ENCODE results near the gene CD93.

The CD93 gene

DNA sequence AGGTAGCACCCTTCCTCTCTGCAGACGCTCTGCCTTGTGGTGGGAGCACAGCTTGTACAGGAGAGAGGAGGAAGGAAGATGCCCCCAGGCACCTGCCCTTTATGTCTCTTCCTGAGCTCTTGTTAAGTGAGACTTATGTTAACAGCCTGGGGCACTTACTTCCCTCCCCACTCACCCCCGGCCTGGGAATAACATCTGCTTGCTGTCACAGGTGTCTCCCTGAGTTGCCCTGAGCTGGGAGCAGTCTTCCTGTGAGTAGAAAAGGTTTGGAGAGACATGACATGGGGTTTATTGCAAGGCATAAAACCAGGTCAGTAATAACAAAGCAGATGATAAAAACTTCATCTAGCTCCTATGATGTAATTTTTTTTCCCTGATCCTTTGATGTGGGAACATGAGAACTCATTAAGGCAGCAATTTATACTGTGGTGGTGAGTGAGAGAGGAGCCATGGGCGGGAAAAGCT lies 49.1 kb downstream of the CD93 start:
- H3K27ac ChIP-seq = no peak overlapping the region
- H3K4me3 ChIP-seq (ENCODE audit: low read depth, low read length) = no peak overlapping the region
- H3K36me3 ChIP-seq (replicated peaks) = no peaks in the 10 kb centered on the region
- in situ Hi-C loops (cut with HindIII; ENCODE audit: low pct_ligation_motif_present, low sequenced_read_pairs) = no loop called here
- DNase-seq = no peak
- H3K27me3 ChIP-seq (replicated peaks) = peaks cover 28% of the 10 kb centered on the region
- TF ChIP-seq, protein P1, sequence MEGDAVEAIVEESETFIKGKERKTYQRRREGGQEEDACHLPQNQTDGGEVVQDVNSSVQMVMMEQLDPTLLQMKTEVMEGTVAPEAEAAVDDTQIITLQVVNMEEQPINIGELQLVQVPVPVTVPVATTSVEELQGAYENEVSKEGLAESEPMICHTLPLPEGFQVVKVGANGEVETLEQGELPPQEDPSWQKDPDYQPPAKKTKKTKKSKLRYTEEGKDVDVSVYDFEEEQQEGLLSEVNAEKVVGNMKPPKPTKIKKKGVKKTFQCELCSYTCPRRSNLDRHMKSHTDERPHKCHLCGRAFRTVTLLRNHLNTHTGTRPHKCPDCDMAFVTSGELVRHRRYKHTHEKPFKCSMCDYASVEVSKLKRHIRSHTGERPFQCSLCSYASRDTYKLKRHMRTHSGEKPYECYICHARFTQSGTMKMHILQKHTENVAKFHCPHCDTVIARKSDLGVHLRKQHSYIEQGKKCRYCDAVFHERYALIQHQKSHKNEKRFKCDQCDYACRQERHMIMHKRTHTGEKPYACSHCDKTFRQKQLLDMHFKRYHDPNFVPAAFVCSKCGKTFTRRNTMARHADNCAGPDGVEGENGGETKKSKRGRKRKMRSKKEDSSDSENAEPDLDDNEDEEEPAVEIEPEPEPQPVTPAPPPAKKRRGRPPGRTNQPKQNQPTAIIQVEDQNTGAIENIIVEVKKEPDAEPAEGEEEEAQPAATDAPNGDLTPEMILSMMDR (IDR thresholded peaks at IDR 0.05; ENCODE audit: low read depth, low read length, missing control alignments) = no peak

DNA sequence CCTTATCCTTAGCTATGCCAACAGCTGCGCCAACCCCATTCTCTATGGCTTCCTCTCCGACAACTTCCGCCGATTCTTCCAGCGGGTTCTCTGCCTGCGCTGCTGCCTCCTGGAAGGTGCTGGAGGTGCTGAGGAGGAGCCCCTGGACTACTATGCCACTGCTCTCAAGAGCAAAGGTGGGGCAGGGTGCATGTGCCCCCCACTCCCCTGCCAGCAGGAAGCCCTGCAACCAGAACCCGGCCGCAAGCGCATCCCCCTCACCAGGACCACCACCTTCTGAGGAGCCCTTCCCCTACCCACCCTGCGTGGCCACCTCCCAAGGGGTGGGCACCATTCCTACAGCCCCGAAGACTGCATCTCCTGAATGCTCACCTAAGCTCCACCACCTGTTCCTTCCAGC lies 49.8 kb downstream of the CD93 start:
- Histone ChIP-seq H3K36me3 (replicated peaks) (no peaks in the 10 kb centered on the region), H3K27me3 (replicated peaks) (peaks cover 28% of the 10 kb centered on the region), H3K4me3 (ENCODE audit: low read depth, low read length) (no peak overlapping the region), H3K27ac (no peak overlapping the region)
- DNase-seq = no peak
- TF ChIP-seq, protein P1 (IDR thresholded peaks at IDR 0.05; ENCODE audit: low read depth, low read length, missing control alignments) = no peak
- in situ Hi-C loops (cut with HindIII; ENCODE audit: low pct_ligation_motif_present, low sequenced_read_pairs) = no loop called here

DNA sequence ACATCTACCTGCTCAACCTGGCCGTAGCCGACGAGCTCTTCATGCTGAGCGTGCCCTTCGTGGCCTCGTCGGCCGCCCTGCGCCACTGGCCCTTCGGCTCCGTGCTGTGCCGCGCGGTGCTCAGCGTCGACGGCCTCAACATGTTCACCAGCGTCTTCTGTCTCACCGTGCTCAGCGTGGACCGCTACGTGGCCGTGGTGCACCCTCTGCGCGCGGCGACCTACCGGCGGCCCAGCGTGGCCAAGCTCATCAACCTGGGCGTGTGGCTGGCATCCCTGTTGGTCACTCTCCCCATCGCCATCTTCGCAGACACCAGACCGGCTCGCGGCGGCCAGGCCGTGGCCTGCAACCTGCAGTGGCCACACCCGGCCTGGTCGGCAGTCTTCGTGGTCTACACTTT lies 50.4 kb downstream of the CD93 start:
- no peak overlapping the region for H3K4me3 ChIP-seq (ENCODE audit: low read depth, low read length)
- in situ Hi-C loops (cut with HindIII; ENCODE audit: low pct_ligation_motif_present, low sequenced_read_pairs) = no loop called here
- H3K27me3 ChIP-seq (replicated peaks) = peaks cover 28% of the 10 kb centered on the region

DNA sequence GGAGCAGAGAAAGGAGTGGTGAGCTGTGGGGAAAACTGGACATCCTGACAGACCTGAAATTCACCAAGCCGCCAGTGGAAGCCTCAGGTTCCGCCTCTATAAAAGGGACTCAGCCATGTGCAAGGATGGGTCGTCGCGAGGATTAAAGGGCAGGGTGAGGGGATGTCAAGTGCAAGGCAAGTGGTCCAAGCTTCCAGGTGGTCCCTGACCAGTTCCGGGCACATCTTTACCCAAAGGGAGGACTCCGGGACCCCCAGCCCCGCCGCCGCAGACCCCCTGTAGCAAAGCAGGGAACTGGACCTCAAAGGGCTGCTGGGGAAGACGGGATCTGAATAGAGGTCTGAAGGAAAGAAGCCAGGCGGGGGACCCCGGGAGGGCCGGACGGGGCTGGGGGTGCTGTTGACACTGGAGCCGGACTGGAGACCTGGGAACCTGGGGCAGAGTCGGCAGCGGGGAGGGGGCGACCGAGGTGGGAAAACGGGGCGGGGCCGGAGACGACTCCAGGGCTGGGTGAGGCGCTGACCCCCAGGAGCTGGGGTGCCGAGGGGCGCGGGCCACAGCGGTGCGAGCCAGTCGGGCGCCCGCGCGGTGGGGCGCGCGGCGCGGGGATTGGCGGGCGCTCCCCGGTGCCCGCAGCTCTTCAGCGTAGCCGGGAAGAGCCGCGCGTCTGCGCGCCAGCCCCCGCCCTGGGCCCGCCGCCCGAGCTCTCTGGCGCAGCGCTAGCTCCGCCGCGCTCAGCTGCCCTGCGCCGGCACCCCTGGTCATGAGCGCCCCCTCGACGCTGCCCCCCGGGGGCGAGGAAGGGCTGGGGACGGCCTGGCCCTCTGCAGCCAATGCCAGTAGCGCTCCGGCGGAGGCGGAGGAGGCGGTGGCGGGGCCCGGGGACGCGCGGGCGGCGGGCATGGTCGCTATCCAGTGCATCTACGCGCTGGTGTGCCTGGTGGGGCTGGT lies 51.1 kb downstream of the CD93 start, which contains the start of gene SSTR4:
SSTR4 (plus strand) TSS at position 592 of the 951 bp plus-strand sequence; CDS start at position 764, 172 bp downstream.
- no peak for DNase-seq
- Histone ChIP-seq H3K36me3 (replicated peaks) (no peaks in the 10 kb centered on the region), H3K4me3 (ENCODE audit: low read depth, low read length) (no peak within 1 kb of the TSS), H3K27me3 (replicated peaks) (peaks cover 28% of the 10 kb centered on the region), H3K27ac (no peak within 1 kb of the TSS)
- TF ChIP-seq, protein P1 (IDR thresholded peaks at IDR 0.05; ENCODE audit: low read depth, low read length, missing control alignments) = no peak
- in situ Hi-C loops (cut with HindIII; ENCODE audit: low pct_ligation_motif_present, low sequenced_read_pairs) = no loop called here

More for the DNA sequence above, 50.4 kb downstream of the CD93 start:
- H3K27ac ChIP-seq = no peak overlapping the region
- TF ChIP-seq, protein P1 (IDR thresholded peaks at IDR 0.05; ENCODE audit: low read depth, low read length, missing control alignments) = no peak
- H3K36me3 ChIP-seq (replicated peaks) = no peaks in the 10 kb centered on the region
- no peak for DNase-seq

DNA sequence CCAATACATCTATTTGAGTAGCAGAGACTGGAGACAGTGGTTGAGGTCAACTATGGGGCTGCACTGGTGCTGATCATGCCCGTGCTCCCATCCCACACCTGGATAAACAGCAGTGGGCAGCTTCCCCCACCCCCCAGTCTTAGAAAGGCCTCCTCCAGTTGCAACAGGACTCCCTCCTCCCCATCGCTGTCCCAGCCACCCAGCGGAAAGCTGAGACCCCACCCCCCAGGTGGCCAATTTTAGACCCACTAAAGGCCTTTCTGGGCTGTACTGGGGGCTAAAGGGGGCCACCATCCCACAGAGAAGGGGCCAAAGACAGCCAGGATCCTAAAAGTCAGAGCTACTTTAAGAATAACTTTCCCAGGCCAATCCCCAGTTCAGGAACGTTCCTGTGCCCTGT lies 52.2 kb downstream of the CD93 start:
- TF ChIP-seq, protein P1 (IDR thresholded peaks at IDR 0.05; ENCODE audit: low read depth, low read length, missing control alignments) = no peak
- no peak overlapping the region for H3K27ac ChIP-seq
- H3K27me3 ChIP-seq (replicated peaks) = peaks cover 28% of the 10 kb centered on the region
- no peaks in the 10 kb centered on the region for H3K36me3 ChIP-seq (replicated peaks)
- in situ Hi-C loops (cut with HindIII; ENCODE audit: low pct_ligation_motif_present, low sequenced_read_pairs) = no loop called here
- no peak for DNase-seq
- H3K4me3 ChIP-seq (ENCODE audit: low read depth, low read length) = no peak overlapping the region

All from brain microvascular endothelial cell (primary cell).